ENCODE data around the gene MT1X. TPM values are rescaled to one million over a fixed set of nuclear protein-coding genes. Genes with fewer than 3 reads are reported as not detected.

MT1X gene
- total and polyA plus RNA-seq, 2 donors from 2014 or later: 223 to 476 TPM

- intact Hi-C loops (cut with DNase I): no loop called here
- TF ChIP-seq CTCF (IDR thresholded peaks at IDR 0.05; ENCODE audit: borderline replicate concordance, extremely low read depth, insufficient read depth): no peak
- H3K9ac ChIP-seq (ENCODE audit: low read length in 3 of 3): no peak within 1 kb of the TSS
- DNase-seq (no peak), FAIRE-seq (no peak)
- H3K27me3 ChIP-seq (ENCODE audit: control insufficient read depth, insufficient read depth, low read length): peaks cover 12% of the 10 kb centered on the region
- no peak within 1 kb of the TSS for H3K27ac ChIP-seq (ENCODE audit: low read depth in 2 of 2, low read length in 2 of 2)
- no peaks in the 10 kb centered on the region for H3K9me3 ChIP-seq (ENCODE audit: control insufficient read depth in 2 of 3, insufficient read depth in 1 of 3, low read length in 3 of 3)
- H3K4me3 ChIP-seq (ENCODE audit: low read length in 3 of 3): no peak within 1 kb of the TSS
- no peaks in the 10 kb centered on the region for H3K36me3 ChIP-seq (ENCODE audit: control insufficient read depth in 2 of 3, insufficient read depth in 3 of 3, low read length in 3 of 3)
- no peaks in the 10 kb centered on the region for H3K4me1 ChIP-seq (ENCODE audit: control insufficient read depth in 2 of 3, insufficient read depth in 2 of 3, low read depth in 1 of 3, low read length in 3 of 3)
These were observed 30.7 kb upstream of the MT1X start, which contains the start of gene MT1B for GRCh38 chr16:56651586-56651985. TSS of gene MT1B (plus strand) at chr16:56651886. CDS start at chr16:56651954, 68 bp downstream.

- H3K9ac ChIP-seq (ENCODE audit: low read length in 3 of 3): no peak overlapping the region
- H3K27me3 ChIP-seq (ENCODE audit: control insufficient read depth, insufficient read depth, low read length): peaks cover 5% of the 10 kb centered on the region
- no peak overlapping the region for H3K4me3 ChIP-seq (ENCODE audit: low read length in 3 of 3)
- no peak overlapping the region for H3K27ac ChIP-seq (ENCODE audit: low read depth in 2 of 2, low read length in 2 of 2)
- no peak for DNase-seq
- TF ChIP-seq CTCF (IDR thresholded peaks at IDR 0.05; ENCODE audit: borderline replicate concordance, extremely low read depth, insufficient read depth): no peak
- no peaks in the 10 kb centered on the region for H3K36me3 ChIP-seq (ENCODE audit: control insufficient read depth in 2 of 3, insufficient read depth in 3 of 3, low read length in 3 of 3)
- intact Hi-C loops (cut with DNase I): no loop called here
- H3K9me3 ChIP-seq (ENCODE audit: control insufficient read depth in 2 of 3, insufficient read depth in 1 of 3, low read length in 3 of 3): no peaks in the 10 kb centered on the region
- H3K4me1 ChIP-seq (ENCODE audit: control insufficient read depth in 2 of 3, insufficient read depth in 2 of 3, low read depth in 1 of 3, low read length in 3 of 3): no peaks in the 10 kb centered on the region
- no peak for FAIRE-seq
These were observed 29.7 kb upstream of the MT1X start for GRCh38 chr16:56652600-56652999.

- H3K9ac ChIP-seq (ENCODE audit: low read length in 3 of 3): no peak overlapping the region
- DNase-seq (no peak), FAIRE-seq (no peak)
- no peak overlapping the region for H3K4me3 ChIP-seq (ENCODE audit: low read length in 3 of 3)
- TF ChIP-seq CTCF (IDR thresholded peaks at IDR 0.05; ENCODE audit: borderline replicate concordance, extremely low read depth, insufficient read depth): no peak
- H3K27ac ChIP-seq (ENCODE audit: low read depth in 2 of 2, low read length in 2 of 2): no peak overlapping the region
- no peaks in the 10 kb centered on the region for H3K36me3 ChIP-seq (ENCODE audit: control insufficient read depth in 2 of 3, insufficient read depth in 3 of 3, low read length in 3 of 3)
- H3K27me3 ChIP-seq (ENCODE audit: control insufficient read depth, insufficient read depth, low read length): peaks cover 2% of the 10 kb centered on the region
- H3K4me1 ChIP-seq (ENCODE audit: control insufficient read depth in 2 of 3, insufficient read depth in 2 of 3, low read depth in 1 of 3, low read length in 3 of 3): peaks cover 0 to 3% (median under 1%) of the 10 kb centered on the region in 3 donors
- no peaks in the 10 kb centered on the region for H3K9me3 ChIP-seq (ENCODE audit: control insufficient read depth in 2 of 3, insufficient read depth in 1 of 3, low read length in 3 of 3)
- intact Hi-C loops (cut with DNase I): no loop called here
These were observed 29.1 kb upstream of the MT1X start for GRCh38 chr16:56653218-56653617.

Measured in kidney (tissue), 14 donors.